IMR-90 (cell line): ENCODE results near the gene CMTM6. TPM values are rescaled to one million over a fixed set of nuclear protein-coding genes. Genes with fewer than 3 reads are reported as not detected.

Source experiments
- ATAC-seq: fragments of 200-7000 bp; cut with Tn5 transposase; 2 replicates; pipeline ENCODE4 v1.9.1; 2020; ENCODE audit warnings: low read depth, mild to moderate bottlenecking, moderate library complexity
- BruUV-seq: library from RNA; stranded (reverse); fragments of 400-500 nt; replicated peaks from 2 replicates; lab custom pipeline; 2021; lab: Mats Ljungman, UMichigan
- CTCF ChIA-PET: fragments of 300-600 bp; formaldehyde crosslinking; extraction: SDS; loops from one replicate; lab custom pipeline; 2021; ENCODE audit warnings: antibody characterized with exemption; lab: Yijun Ruan, JAX
- POLR2A ChIA-PET: fragments of 300-600 bp; sonication (Branson Sonifier 250); formaldehyde crosslinking; loops from one replicate; lab custom pipeline; 2022; ENCODE audit warnings: antibody characterized with exemption; ENCODE audit not compliant: unreplicated experiment; lab: Charles Lee
- DNase-seq: peaks from one replicate; pipeline ENCODE4 v3.0.0; 2013
- H2AFZ ChIP-seq: replicated peaks from 2 replicates; pipeline ENCODE3; 2013; ENCODE audit warnings: low read length, mild to moderate bottlenecking; ENCODE audit not compliant: poor library complexity
- H2AK5ac ChIP-seq: 2 replicates; pipeline ENCODE4 v1.6.1; 2013; ENCODE audit warnings: low read depth, low read length, inconsistent platforms
- H2AK9ac ChIP-seq: replicated peaks from 2 replicates; pipeline ENCODE3; 2013; ENCODE audit warnings: mild to moderate bottlenecking, low read depth, low read length, moderate library complexity; ENCODE audit not compliant: poor library complexity
- H2BK120ac ChIP-seq: 2 replicates; pipeline ENCODE4 v1.6.1; 2013; ENCODE audit warnings: low read depth, low read length, inconsistent platforms
- H2BK15ac ChIP-seq: 3 replicates; pipeline ENCODE4 v1.6.1; 2013; ENCODE audit warnings: low read depth, low read length, inconsistent platforms
- H2BK20ac ChIP-seq: 2 replicates; pipeline ENCODE4 v1.6.1; 2013; ENCODE audit warnings: low read depth, mild to moderate bottlenecking, inconsistent platforms, low read length, moderate library complexity
- H2BK5ac ChIP-seq: 2 replicates; pipeline ENCODE4 v1.6.1; 2013; ENCODE audit warnings: mild to moderate bottlenecking, low read depth, low read length, inconsistent platforms; ENCODE audit not compliant: poor library complexity, severe bottlenecking
- H3K14ac ChIP-seq: replicated peaks from 2 replicates; pipeline ENCODE4 v1.6.1; 2013; ENCODE audit warnings: low read depth, low read length, inconsistent platforms
- H3K18ac ChIP-seq: 2 replicates; pipeline ENCODE4 v1.6.1; 2013; ENCODE audit warnings: low read depth, low read length, control low read depth
- H3K23ac ChIP-seq: 2 replicates; pipeline ENCODE4 v1.6.1; 2013; ENCODE audit warnings: low read depth, low read length, inconsistent platforms
- H3K27ac ChIP-seq: 2 replicates; pipeline ENCODE4 v1.5.1; 2013; ENCODE audit warnings: mild to moderate bottlenecking, control low read depth, low read length; ENCODE audit not compliant: insufficient read depth
- H3K27me3 ChIP-seq: 2 replicates; pipeline ENCODE4 v1.6.1; 2013; ENCODE audit warnings: low read length; ENCODE audit not compliant: control insufficient read depth, insufficient read depth
- H3K36me3 ChIP-seq: 2 replicates; pipeline ENCODE4 v1.6.1; 2013; ENCODE audit warnings: low read length, mixed read lengths; ENCODE audit not compliant: control insufficient read depth, insufficient read depth
- H3K4ac ChIP-seq: 2 replicates; pipeline ENCODE4 v1.6.1; 2013; ENCODE audit warnings: low read depth, low read length, inconsistent platforms
- H3K4me1 ChIP-seq: 2 replicates; pipeline ENCODE4 v1.6.1; 2013; ENCODE audit warnings: low read length, mixed read lengths; ENCODE audit not compliant: control insufficient read depth, insufficient read depth
- H3K4me2 ChIP-seq: 2 replicates; pipeline ENCODE4 v1.6.1; 2013; ENCODE audit warnings: low read depth, mild to moderate bottlenecking, control low read depth, low read length, moderate library complexity
- H3K4me3 ChIP-seq: 2 replicates; pipeline ENCODE4 v1.5.1; 2013; ENCODE audit warnings: low read depth, mild to moderate bottlenecking, control low read depth, low read length, moderate library complexity; ENCODE audit not compliant: insufficient read depth
- H3K56ac ChIP-seq: 2 replicates; pipeline ENCODE4 v1.6.1; 2013; ENCODE audit warnings: low read length, inconsistent platforms; ENCODE audit not compliant: insufficient read depth; ENCODE audit errors: extremely low read depth
- H3K79me1 ChIP-seq, 2 experiments: 2 replicates each; pipeline ENCODE4 v1.6.1; 2013; ENCODE audit warnings: low read length in 2 of 2, inconsistent platforms in 1 of 2, low read depth in 1 of 2
- H3K9ac ChIP-seq: 2 replicates; pipeline ENCODE4 v1.6.1; 2013; ENCODE audit warnings: low read depth, low read length, control low read depth
- H3K9me1 ChIP-seq: 2 replicates; pipeline ENCODE4 v1.6.1; 2013; ENCODE audit warnings: low read length, inconsistent platforms; ENCODE audit not compliant: insufficient read depth
- H3K9me3 ChIP-seq: 2 replicates; pipeline ENCODE4 v1.6.1; 2013; ENCODE audit warnings: low read length; ENCODE audit not compliant: control insufficient read depth, insufficient read depth
- H4K20me1 ChIP-seq: 2 replicates; pipeline ENCODE4 v1.6.1; 2013; ENCODE audit warnings: low read length, inconsistent platforms; ENCODE audit not compliant: insufficient read depth
- H4K5ac ChIP-seq: 2 replicates; pipeline ENCODE4 v1.6.1; 2013; ENCODE audit warnings: mild to moderate bottlenecking, low read depth, low read length, control low read depth
- H4K8ac ChIP-seq, 2 experiments: 2 replicates each; pipeline ENCODE4 v1.6.1; 2013; ENCODE audit warnings: low read depth in 2 of 2, low read length in 2 of 2, control low read depth in 1 of 2, inconsistent platforms in 1 of 2
- H4K91ac ChIP-seq: 2 replicates; pipeline ENCODE4 v1.6.1; 2013; ENCODE audit warnings: low read depth, low read length, inconsistent platforms; ENCODE audit not compliant: insufficient read depth
- MAFK ChIP-seq: IDR thresholded peaks from 2 replicates; pipeline ENCODE4 v1.6.1; 2012; ENCODE audit warnings: low read depth, low read length, improper control_type of control experiment
- MXI1 ChIP-seq: IDR thresholded peaks from 2 replicates; pipeline ENCODE4 v1.6.1; 2012; ENCODE audit warnings: low read depth, mild to moderate bottlenecking, low read length, moderate library complexity, borderline replicate concordance
- NFE2L2 ChIP-seq: fragments of 150-350 bp; IDR thresholded peaks from 2 replicates; pipeline ENCODE4 v1.6.1; 2016; ENCODE audit warnings: low read depth, mild to moderate bottlenecking, low read length
- RFX5 ChIP-seq: IDR thresholded peaks from 2 replicates; pipeline ENCODE4 v1.8.0; 2012; ENCODE audit warnings: low read depth, mild to moderate bottlenecking, low read length, moderate library complexity
- SMC3 ChIP-seq: fragments of 150-350 bp; IDR thresholded peaks from 2 replicates; pipeline ENCODE4 v1.6.1; 2016; ENCODE audit warnings: low read depth, mild to moderate bottlenecking, antibody characterized with exemption, low read length, moderate library complexity
- WGBS, 2 experiments: methylation state at CpG; one replicate each; pipeline versions ENCODE4 v1.1.5 to v1.1.7; 2013; ENCODE audit warnings: missing lambda C conversion rate in 2 of 2; ENCODE audit not compliant: insufficient read length in 1 of 2; ENCODE audit errors: extremely low coverage in 2 of 2; 5-methylcytosine and 5-hydroxymethylcytosine counted together
- dilution Hi-C: fragments of 300-500 bp; cut with HindIII; formaldehyde crosslinking; loops from one replicate; pipeline ENCODE4 v1.14.3; 2018; ENCODE audit warnings: low sequenced_read_pairs; ENCODE audit not compliant: unreplicated experiment
- in situ Hi-C: fragments of 300-500 bp; cut with MboI; formaldehyde crosslinking; loops from 3 replicates; pipeline ENCODE4 v1.14.3; 2019; ENCODE audit warnings: low sequenced_read_pairs, inconsistent platforms, mixed read lengths
- intact Hi-C: fragments of 100-400 bp; cut with micrococcal nuclease; formaldehyde crosslinking; loops from 2 replicates; pipeline ENCODE4 v1.10.0; 2022
- polyA plus RNA-seq, 3 experiments: library from polyadenylated mRNA; depleted of rRNA; stranded (reverse); fragments of >200 nt; gene quantifications; 2 replicates each; pipeline ENCODE4 v1.2.3, GENCODE V29; 2012; ENCODE audit warnings: low replicate concordance in 1 of 3
- total RNA-seq: library from RNA; depleted of rRNA; stranded (reverse); fragments of >200 nt; gene quantifications from 2 replicates; pipeline ENCODE4 v1.2.3, GENCODE V29; 2012
- TF ChIP-seq, protein P1 (sequence below): fragments of 150-350 bp; IDR thresholded peaks from 2 replicates; pipeline ENCODE4 v1.6.1; 2017; ENCODE audit warnings: mild to moderate bottlenecking, antibody characterized with exemption, low read length, low read depth
- TF ChIP-seq, protein P2 (sequence below): fragments of 150-350 bp; IDR thresholded peaks from 2 replicates; pipeline ENCODE4 v1.6.1; 2016; ENCODE audit warnings: low read depth, mild to moderate bottlenecking, low read length, moderate library complexity, borderline replicate concordance

Gene CMTM6
- total and polyA plus RNA-seq, 2 of the 4 experiments (the other 2 are of a cell fraction) = 29.4 to 36.6 TPM

GRCh38 chr3:32480604-32481003 lies 22.0 kb downstream of the CMTM6 start:
- Histone ChIP-seq H3K36me3 (peaks cover 14% of the 10 kb centered on the region), H4K8ac (no peak overlapping the region), H4K91ac (no peak overlapping the region), H2BK15ac (no peak overlapping the region), H3K4me3 (no peak overlapping the region), H3K27ac (no peak overlapping the region), H3K23ac (peak overlapping the region; percentile 52; the same call in 1 of the 2 replicates), H3K79me1 (peaks cover 1 to 30% of the 10 kb centered on the region in 2 experiments), H3K27me3 (no peaks in the 10 kb centered on the region), H2BK120ac (no peak overlapping the region), H3K18ac (no peak overlapping the region), H3K56ac (no peak overlapping the region), H3K4ac (no peak overlapping the region), H3K9me1 (no peaks in the 10 kb centered on the region), H2AK5ac (no peak overlapping the region), H3K9ac (no peak overlapping the region), H2AK9ac (no peak overlapping the region), H2BK5ac (no peak overlapping the region), H3K14ac (no peak overlapping the region), H4K5ac (no peak overlapping the region), H3K4me1 (no peaks in the 10 kb centered on the region), H2BK20ac (no peak overlapping the region), H4K20me1 (no peaks in the 10 kb centered on the region), H2AFZ (no peak overlapping the region), H3K4me2 (no peak overlapping the region), H3K9me3 (no peaks in the 10 kb centered on the region)
- dilution Hi-C loops = no loop called here
- ATAC-seq (peak; percentile 75), DNase-seq (no peak)
- WGBS, 2 experiments = no CpG with 5 or more reads among the region's 1 CpG
- in situ Hi-C loops = no loop called here
- BruUV-seq = no TSS peak
- no peak for TF ChIP-seq NFE2L2
- TF ChIP-seq MAFK = no peak
- TF ChIP-seq, protein P1, sequence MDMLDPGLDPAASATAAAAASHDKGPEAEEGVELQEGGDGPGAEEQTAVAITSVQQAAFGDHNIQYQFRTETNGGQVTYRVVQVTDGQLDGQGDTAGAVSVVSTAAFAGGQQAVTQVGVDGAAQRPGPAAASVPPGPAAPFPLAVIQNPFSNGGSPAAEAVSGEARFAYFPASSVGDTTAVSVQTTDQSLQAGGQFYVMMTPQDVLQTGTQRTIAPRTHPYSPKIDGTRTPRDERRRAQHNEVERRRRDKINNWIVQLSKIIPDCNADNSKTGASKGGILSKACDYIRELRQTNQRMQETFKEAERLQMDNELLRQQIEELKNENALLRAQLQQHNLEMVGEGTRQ = no peak
- no peak for TF ChIP-seq SMC3
- TF ChIP-seq, protein P2, sequence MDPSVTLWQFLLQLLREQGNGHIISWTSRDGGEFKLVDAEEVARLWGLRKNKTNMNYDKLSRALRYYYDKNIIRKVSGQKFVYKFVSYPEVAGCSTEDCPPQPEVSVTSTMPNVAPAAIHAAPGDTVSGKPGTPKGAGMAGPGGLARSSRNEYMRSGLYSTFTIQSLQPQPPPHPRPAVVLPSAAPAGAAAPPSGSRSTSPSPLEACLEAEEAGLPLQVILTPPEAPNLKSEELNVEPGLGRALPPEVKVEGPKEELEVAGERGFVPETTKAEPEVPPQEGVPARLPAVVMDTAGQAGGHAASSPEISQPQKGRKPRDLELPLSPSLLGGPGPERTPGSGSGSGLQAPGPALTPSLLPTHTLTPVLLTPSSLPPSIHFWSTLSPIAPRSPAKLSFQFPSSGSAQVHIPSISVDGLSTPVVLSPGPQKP = no peak
- TF ChIP-seq MXI1 = no peak
- no peak for TF ChIP-seq RFX5
- CTCF ChIA-PET = interaction anchor here (0.6 to 1.7 kb wide), 3 partner anchors 13 to 106 kb away, joined by 3 to 5 read pairs (median 3); no protein-coding TSS in a partner anchor
- intact Hi-C loops = no loop called here
- POLR2A ChIA-PET = no interaction called here
